ENCODE measurements around the gene SRP9.

SRP9 gene, protein sequence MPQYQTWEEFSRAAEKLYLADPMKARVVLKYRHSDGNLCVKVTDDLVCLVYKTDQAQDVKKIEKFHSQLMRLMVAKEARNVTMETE

DNA sequence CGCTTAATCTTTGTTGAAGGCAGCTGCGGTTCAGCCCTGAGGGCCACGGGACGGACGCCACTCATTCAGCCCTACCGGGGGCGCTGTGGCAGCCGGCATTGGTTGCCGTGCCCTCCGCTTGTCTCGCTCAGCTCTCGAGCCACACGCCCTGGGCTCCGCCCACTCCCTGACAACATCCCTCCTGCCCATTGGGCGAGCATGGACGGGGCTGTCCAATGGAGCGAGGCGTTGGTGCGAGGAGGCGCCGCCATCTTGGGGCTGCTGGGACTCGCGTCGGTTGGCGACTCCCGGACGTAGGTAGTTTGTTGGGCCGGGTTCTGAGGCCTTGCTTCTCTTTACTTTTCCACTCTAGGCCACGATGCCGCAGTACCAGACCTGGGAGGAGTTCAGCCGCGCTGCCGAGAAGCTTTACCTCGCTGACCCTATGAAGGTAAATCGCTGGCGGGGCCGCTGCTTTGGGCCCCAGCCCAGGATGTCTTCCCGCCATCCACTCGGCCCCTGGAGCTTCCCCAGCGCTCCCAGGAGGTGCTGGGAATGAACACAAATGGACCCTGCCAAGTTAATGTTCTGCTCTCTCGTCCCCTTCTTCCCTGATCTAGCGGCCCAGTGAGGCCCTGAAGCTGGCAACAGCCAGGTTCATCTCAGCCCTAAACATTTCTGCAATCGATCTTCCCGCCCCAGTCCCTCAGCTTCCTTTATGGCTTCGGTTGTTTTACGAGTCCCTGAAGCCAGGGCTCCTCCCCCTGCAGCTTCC lies at the start of gene SRP9:
Gene SRP9 (plus strand): TSS at position 244 of the 754 bp plus-strand sequence. CDS start 115 bp downstream, at position 359.
- peak; percentile 97 to 100 (median 98) for DNase-seq
- intact Hi-C loops (cut with DNase I), result loop anchor here (2.0 to 10.0 kb wide), 4 partner anchors 33 to 213 kb away; partner anchors contain the start of genes ENAH, EPHX1 and TMEM63A

DNA sequence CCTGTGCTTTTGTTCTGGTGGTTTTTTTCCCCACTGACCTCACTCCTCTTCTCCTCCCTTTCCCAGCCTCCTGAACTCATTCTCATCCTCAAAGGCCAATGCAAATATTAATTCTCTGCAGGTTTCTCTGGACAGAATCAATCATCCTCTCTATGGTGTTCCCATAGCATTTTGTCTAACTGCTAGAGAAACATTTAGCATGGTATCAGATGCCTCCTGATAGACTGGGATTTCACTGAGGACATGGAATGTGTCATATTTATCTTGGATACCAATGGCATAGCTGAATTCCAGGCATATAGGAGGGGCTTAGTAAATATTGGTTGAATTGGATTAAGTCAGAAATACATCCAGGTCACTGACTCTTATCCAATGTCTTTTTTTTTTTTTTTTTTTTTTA lies 46.1 kb upstream of the SRP9 start:
- DNase-seq, result no peak
- intact Hi-C loops (cut with DNase I), result no loop called here

DNA sequence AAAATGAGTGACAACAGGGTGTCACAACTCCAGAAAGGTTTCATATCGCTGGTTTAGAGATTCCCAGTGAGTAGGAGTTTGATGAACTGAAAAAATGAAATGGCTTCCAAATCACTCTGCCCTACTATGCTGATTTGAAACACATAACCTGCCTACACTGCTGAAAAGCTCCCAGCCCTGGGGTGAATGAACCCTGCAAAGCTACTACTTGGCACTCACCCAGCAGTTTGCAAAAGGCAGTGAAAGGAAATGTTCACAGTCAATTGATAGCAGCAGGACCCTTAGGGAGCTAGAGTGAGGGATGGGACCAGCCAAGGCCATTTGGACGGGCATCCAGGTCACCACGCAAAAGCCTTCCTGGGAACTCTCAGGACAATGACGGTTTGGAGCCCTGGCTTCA lies 44.4 kb upstream of the SRP9 start:
- no peak for DNase-seq
- intact Hi-C loops (cut with DNase I), result no loop called here

DNA sequence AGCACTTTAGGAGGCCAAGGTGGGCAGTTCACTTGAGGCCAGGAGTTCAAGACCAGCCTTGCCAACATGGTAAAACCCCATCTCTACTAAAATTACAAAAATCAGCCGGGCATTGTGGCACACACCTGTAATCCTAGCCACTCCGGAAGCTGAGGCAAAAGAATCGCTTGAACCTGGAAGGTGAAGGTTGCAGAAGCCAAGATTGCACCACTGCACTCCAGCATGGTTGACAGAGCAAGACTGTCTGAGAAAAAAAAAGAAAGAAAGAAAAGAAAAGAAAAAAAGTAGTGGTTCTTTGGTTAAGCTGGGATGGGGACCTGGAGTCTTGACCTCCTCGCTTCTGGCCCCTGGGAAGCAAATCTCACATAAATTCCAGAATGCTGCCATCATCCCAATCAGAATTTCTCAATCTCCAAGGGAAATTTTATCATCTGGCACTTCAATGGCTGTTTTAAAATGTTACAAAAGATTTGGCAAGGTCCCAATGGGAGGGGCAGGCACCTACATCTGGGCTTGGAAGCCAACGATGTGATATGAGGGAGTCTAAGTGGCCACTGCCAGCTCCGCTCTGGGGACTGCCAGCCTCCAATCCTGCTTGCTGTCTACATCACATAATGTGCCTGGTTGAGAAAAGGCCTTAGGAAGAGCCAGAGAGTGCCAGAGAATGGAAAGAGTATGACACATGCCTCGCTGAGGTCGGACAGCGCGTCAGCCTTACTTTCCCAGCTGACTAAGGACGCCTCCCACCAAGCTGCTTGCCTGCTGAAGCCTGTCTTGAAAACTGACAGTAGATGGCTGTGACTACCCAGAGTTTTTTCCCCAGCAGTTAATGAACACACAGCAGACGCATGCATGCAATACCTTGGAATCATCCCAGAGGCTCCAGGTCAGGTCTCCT lies 42.1 kb upstream of the SRP9 start:
- intact Hi-C loops (cut with DNase I), result no loop called here
- DNase-seq, result peak in 8 of 10 donors; percentile 14 to 91 (median 34)

DNA sequence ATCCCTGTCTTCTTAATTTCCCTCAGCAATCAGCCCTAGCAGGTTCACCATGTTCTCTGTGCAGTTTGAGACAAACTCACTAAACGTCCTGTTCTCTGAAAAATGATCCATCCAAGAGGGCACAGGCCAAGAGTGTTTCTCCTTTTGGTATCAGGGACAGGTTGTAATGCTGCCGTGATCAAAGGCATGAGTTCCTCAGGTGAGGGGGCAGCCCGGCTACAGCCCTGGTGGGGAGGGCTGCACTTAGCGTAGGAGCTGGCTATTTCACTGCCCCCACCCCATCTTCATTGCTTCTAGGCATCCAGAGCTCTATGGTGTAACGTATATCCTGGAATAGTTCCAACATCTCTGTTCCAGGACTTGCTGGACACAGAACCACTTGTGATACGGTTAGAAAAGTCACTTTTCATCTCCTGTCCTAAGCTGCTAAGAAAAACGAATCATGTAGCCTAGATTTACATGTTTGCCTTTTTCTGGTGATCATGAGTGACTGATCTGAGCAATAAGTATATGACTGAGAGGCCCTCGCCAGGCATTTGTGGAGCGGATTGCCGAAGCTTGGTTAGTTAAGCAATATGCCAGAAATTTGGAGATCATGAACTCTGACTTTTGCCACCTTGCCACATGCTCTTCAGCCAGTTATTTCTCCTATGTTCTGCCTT lies 41.1 kb upstream of the SRP9 start:
- DNase-seq, result peak in 2 of 10 donors; percentile 0 to 32
- intact Hi-C loops (cut with DNase I), result no loop called here

DNA sequence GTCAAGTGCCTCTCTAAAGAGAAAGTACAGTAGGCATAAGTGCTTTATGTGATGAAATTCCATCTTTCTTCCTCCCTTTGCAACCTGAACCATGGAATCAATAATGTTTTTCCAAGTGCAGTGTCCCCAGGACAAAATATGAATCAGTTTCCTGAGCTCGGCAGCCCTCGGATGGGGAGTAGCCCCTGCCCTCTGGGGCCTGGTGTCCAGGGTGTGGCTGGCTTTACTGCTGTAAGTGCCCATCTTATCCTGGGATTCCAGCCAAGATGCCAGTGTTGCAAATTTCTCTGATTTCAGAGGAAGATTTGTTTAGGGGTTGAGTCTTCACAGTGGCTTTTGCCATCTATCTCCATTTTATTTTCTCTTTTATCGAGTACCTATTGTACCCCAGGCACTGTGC lies 40.5 kb upstream of the SRP9 start:
- DNase-seq, result peak in 2 of 10 donors; percentile 16 to 48
- intact Hi-C loops (cut with DNase I), result no loop called here

DNA sequence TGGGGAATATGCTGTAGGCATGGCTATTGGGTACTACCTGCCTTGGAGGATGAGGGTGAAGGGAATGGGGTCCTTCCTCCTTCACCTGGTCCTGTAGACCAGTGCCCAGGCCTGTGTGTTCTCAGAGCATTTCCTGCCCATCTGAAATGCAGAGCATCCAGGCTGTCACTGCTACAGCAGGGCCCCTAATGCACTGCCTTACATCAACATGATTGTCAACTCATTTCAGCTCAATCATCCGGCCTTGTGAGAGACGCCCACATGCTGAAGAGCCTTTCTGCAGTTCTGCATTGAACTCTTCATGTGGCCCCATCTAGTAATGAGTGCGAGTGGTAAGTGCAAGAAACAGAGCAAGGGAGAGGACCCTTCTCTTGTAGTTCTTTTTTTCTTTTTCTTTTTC lies 39.8 kb upstream of the SRP9 start:
- peak in 2 of 10 donors; percentile 4 to 17 for DNase-seq
- intact Hi-C loops (cut with DNase I), result no loop called here

DNA sequence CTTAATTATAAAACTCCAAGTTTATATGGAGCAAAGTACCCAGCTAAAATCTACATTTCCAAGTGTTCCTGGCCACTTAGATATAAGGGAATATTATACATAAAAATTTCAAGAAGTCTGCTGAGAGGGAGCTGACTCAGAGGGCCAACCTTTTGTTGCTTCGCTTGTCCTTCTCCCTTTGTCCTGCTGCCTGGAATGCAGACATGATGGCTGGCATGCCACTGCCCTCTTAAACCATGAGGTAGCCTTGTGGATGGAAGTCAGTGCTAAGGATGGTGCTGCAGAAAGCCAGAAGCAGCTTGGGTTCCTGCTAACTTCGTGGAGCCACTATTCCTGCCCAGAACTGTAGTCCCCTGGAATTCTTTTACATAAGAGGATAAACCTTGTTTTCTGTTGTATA lies 38.9 kb upstream of the SRP9 start:
- intact Hi-C loops (cut with DNase I), result no loop called here
- no peak for DNase-seq

DNA sequence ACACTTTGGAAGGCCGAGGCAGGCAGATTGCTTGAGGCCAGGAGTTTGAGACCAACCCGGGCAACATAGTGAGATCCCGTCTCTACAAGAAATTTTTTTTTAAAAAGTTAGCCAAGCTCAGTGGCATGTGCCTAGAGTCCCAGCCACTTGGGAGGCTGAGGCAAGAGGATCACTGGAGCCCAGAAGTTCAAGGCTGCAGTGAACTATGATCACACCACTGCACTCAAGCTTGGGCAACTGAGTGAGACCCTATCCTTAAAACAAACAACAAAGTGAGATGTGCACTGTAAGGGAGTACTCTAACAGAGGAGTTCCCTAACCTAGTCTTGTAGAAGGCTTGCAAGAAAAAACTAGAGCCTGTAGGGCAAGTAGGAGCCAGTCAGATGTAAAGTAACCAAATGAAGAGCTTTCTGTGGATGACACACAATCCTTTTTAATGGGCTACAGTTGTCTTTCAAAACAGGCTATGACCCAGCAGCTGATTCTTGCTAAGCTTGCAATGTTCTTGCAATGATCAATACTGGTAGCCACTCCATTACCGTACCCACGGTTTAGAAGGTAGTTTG lies 38.0 kb upstream of the SRP9 start:
- intact Hi-C loops (cut with DNase I), result no loop called here
- DNase-seq, result peak in 1 of 10 donors; percentile 2

DNA sequence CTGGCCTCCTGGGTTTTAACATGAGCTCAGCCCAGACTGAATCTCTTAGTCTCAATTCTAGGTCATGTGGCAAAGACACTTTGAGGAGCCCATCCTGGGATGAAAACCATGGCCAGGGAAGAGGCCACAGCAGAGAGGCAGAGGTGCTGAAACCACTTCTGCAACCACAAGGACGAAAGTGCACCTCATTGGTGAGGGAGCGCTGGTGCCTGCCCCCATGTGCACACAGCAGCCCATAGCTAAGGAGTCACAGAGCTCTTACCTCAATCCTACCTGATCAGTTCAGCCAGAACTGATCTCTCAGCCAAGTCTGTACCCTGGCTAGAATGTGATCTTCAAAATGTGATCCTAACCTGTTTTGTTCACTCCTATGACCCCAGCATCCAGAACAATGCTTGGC lies 32.9 kb upstream of the SRP9 start:
- intact Hi-C loops (cut with DNase I), result no loop called here
- peak in 1 of 10 donors; percentile 32 for DNase-seq

DNA sequence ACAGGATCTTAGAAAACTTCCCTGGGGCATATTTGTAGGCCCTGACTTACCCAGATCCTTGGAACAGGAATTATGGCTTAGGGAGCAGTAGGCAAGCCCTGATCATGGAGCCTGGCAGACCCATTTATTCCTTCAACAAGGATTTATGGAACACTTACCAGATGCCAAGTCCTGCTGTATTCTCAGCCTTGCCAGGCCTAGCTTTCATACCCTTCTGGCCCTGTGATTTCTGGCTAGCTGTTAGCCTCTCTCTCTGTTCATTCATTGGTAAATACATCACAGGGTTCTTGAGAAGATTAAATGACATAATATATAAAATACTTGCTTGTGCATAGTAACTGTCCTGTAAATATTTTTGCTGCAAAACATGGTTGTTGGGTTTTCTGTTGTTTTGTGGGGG lies 32.4 kb upstream of the SRP9 start:
- intact Hi-C loops (cut with DNase I), result no loop called here
- DNase-seq, result peak in 1 of 10 donors; percentile 3

DNA sequence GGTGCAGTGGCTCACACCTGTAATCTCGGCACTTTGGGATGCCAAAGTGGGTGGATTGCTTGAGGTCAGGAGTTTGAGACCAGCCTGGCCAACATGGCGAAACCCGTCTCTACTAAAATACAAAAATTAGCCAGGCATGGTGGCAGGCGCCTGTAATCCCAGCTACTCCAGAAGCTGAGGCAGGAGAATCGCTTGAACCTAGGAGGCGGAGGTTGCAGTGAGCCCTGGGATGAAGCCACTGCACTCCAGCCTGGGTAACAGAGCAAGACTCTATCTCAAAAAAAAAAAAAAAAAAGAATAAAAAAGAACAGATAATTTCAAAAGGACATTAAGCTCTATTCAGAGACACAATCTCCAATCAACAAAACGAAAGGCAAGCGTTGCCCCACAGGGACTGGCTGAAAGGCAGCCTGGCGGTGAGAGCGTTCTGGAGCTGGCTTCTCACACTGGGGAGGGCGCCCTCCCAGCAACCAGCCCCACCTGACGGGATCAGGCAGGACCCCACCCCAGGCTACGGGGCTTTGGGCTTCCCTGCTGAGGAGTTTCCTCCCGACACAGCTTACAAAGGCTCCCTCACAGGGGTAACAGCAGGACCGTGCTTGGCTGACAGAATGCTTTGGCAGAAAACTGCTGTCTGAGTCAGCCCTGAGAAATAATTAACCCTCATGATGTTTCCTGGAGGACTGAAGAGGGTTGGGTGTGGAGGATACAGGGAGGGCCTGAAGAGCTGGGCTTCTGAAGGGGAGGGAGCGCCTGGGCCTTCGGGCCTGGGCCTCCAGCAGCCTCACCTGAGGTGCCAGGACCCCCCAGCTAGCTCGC lies 31.1 kb upstream of the SRP9 start:
- intact Hi-C loops (cut with DNase I), result no loop called here
- peak; percentile 29 to 90 (median 52) for DNase-seq

DNA sequence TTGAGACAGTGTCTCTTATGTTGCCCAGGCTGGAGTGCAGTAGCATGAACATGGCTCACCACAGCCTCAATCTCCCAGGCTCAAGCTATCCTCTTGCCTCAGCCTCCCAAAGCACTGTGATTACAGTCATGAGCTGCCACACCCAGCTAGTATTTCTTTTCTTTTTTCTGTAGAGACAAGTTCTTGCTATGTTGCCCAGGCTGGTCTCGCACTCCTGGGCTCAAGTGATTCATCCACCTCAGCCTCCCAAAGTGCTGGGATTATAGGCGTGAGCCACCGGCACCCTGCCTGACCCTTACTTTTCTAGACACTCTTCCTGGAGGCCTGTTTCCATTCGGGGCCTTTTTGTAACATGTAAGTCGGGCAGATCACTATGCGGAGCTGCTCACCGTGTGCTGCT lies 30.1 kb upstream of the SRP9 start:
- intact Hi-C loops (cut with DNase I), result no loop called here
- DNase-seq, result peak in 1 of 10 donors; percentile 20

DNA sequence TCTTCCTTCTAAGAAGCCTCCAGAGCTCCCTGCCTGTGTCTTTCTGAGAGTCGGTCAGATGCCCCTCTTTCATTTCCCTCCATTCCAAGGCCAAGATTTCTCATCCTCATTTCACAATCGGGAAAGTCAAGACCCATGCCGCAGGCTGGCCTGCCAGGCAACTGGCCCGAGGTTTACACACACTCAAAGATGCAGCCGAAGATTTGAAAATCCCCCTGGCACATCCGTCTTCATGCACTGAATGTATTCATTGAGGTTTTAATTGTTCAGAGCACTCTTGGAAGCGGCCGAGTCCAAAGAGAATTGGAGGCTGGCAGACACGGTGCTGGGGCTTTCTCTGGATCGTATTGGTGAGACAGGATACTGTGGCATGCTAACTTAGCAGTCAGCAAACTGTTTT lies 29.1 kb upstream of the SRP9 start:
- intact Hi-C loops (cut with DNase I), result no loop called here
- DNase-seq, result peak in 1 of 10 donors; percentile 63

DNA sequence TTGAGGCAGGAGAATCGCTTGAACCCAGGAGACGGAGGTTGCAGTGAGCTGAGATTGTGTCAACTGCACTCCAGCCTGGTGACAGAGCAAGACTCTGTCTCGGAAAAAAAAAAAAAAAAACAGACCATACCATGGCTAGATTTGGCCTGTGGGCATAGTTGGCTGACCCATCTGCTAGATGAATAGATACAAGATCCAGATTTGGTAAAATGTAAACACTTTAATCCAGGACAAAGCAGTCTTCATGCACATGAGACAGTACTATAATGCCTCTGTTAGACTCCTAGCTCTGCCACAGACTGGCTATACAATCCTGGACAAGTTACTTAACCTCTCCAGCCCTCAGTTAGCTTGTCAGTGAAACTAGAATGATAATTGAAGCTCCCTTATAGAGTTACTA lies 27.9 kb upstream of the SRP9 start:
- no peak for DNase-seq
- intact Hi-C loops (cut with DNase I), result no loop called here

DNA sequence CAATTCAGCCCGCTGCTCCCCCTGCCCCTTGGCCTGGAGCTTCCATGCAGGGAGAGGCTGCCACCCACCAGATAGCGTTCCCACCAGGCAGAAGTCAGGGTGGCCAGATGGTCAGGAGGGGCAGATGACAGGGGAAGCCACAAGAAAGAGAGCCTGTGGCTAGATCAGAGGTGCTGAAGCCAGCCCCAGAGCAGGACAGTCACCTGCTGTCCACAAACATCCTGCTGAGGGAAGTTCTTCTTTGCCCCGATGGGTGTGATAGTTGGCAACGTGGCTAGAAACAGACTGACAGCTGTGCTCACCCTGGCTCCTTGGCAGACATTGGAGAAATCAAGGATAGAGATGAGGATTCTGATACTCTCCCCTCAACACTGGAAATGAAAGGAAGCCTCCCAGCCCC lies 27.2 kb upstream of the SRP9 start:
- DNase-seq, result peak in 1 of 10 donors; percentile 64
- intact Hi-C loops (cut with DNase I), result no loop called here

DNA sequence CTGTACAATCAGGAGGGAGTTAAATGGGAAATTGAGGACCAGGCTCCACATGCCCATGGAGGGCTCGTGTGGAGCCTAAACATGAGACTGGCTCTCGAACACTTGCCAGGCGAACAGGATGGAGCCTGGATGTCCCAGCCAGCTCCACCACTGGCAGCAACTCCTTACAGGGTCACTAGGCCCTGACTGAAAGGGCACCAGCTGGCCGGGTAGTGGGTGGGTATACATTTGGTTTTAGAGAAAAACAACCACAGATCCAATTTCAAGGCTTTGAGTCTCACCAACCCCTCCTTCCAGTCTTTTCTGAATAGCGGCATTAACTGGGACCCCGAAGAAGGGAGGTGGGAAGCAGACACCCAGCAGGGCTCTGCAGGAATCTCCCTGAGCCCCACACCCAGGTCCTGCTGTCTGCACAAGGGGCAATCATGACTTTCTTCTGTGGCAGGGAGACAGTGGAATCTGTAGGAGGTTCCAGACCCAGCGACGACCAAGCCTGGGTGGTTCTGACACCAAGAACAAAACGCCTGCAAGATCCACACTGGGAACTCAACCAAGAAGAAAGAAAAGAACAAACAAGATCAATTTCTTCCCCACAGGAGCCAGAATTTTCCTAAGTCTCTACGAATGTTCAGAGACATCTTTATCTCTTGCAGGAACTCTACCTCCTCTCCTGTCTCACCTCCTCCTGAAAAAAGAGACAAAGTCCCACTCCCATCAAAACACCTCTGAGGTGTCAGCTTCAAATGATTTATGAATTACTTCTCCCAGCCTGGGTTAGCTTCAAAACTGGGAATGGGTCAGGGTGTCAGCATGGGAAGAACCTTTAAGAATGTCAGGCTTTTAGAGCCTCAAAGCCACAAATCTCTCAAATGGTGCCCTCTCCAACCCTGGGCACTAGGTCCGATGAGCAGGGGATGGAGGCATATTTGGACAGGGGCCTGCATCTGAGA lies 26.5 kb upstream of the SRP9 start:
- intact Hi-C loops (cut with DNase I), result no loop called here
- peak in 1 of 10 donors; percentile 87 for DNase-seq

DNA sequence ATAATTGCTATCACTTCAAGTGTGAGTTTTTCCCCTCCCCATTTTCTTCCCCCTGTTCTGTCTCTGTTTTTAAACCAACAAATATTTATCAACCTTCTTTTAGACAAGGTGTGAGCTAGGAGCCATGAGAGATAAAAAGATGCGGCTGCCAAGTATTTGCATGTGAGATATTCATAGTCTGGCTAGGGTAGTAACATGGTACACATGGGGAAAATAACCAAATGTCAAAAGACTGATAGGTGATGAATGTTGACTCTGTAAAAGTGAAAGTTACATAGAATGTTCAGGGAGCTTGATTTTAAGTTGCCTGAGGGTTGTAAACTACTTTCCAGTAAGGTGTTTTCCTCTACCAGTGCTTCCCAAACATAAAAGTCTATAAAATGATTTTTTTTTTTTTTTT lies 25.4 kb upstream of the SRP9 start:
- DNase-seq, result no peak
- intact Hi-C loops (cut with DNase I), result no loop called here
